Fibroblast of lung (primary cell): ENCODE measurements around the gene MCM6.

Experiments
- EZH2 ChIP-seq: IDR thresholded peaks from 2 replicates; pipeline ENCODE4 v1.5.1; 2012; ENCODE audit warnings: low read length, control low read depth, mild to moderate bottlenecking; ENCODE audit errors: missing control alignments
- TF ChIP-seq, protein P1 (sequence below), 2 donors: IDR thresholded peaks in 1 of 2; conservative IDR thresholded peaks in 1 of 2; 1 replicate in 1 of 2; 2 replicates in 1 of 2; pipeline ENCODE4 v1.5.1; 2011 to 2012; ENCODE audit warnings: low read length in 2 of 2, control low read depth in 1 of 2, inconsistent platforms in 1 of 2, low read depth in 1 of 2, mild to moderate bottlenecking in 1 of 2

DNA sequence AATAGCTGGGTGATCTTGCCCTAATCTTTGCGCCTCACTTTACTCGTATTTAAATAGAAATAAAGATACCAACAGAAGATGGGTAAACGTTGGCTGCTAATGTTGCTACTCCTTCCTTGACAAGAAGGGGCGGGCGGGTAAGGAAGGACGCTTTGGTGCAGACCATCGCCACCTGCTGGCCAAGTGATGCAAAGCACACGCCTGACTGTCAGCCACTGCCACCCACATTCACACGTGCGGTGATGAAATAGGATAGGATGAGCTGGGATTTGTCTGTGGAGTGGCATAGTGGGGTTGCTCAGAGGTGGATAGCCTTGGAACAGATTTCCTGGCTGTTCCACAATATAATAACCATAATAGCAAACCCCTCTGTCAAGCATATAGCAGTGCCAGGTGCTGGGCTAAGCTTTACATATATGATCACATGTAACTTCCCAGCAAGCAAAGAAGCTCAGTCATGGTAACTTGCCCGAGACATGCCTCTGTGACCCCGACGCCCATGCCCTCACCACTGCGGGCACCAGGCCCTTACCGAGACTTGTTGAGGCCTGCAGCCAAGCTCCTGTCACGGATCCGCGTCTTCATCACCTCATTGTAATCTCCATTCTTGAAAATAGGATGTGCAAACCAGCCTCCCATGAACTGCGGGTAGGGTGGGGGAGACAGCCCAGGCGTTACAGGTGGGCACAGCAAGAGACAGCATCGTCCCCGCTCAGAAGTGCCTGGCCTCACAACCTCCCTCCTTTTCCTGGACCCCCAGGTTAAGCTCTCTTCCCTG lies 78.6 kb downstream of the MCM6 start:
- TF ChIP-seq, protein P1, sequence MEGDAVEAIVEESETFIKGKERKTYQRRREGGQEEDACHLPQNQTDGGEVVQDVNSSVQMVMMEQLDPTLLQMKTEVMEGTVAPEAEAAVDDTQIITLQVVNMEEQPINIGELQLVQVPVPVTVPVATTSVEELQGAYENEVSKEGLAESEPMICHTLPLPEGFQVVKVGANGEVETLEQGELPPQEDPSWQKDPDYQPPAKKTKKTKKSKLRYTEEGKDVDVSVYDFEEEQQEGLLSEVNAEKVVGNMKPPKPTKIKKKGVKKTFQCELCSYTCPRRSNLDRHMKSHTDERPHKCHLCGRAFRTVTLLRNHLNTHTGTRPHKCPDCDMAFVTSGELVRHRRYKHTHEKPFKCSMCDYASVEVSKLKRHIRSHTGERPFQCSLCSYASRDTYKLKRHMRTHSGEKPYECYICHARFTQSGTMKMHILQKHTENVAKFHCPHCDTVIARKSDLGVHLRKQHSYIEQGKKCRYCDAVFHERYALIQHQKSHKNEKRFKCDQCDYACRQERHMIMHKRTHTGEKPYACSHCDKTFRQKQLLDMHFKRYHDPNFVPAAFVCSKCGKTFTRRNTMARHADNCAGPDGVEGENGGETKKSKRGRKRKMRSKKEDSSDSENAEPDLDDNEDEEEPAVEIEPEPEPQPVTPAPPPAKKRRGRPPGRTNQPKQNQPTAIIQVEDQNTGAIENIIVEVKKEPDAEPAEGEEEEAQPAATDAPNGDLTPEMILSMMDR (conservative IDR thresholded peaks at IDR 0.05 in 1 of 2, IDR thresholded peaks at IDR 0.05 in 1 of 2; ENCODE audit: low read depth in 1 of 2, low read length in 2 of 2): peak; percentile 92 to 97
- no peak for TF ChIP-seq EZH2
